ENCODE data around the gene HERPUD1.
"Not testable (repeated sequence)": the region's sequence is repeated elsewhere in the genome, so short reads cannot be mapped to it uniquely, and the experiment has no call there.

Gene HERPUD1

GRCh38 chr16:56987692-56988091 is 55.8 kb downstream of the HERPUD1 start:
- no peak overlapping the region for H3K4me3 ChIP-seq (ENCODE audit: low read depth, low read length)
- no peak for TF ChIP-seq CTCF (IDR thresholded peaks at IDR 0.05; ENCODE audit: borderline replicate concordance, insufficient read depth, low read depth, low read length)

GRCh38 chr16:56988161-56988947 is 56.4 kb downstream of the HERPUD1 start:
- H3K4me3 ChIP-seq (ENCODE audit: low read depth, low read length), result peak overlapping the region; percentile 85
- TF ChIP-seq CTCF (IDR thresholded peaks at IDR 0.05; ENCODE audit: borderline replicate concordance, insufficient read depth, low read depth, low read length), result no peak

- peak within 1 kb of the TSS; percentile 85 for H3K4me3 ChIP-seq (ENCODE audit: low read depth, low read length)
- TF ChIP-seq CTCF (IDR thresholded peaks at IDR 0.05; ENCODE audit: borderline replicate concordance, insufficient read depth, low read depth, low read length), result no peak
Observed at GRCh38 chr16:56988948-56989945, 57.3 kb downstream of the HERPUD1 start, which contains the start of gene NLRC5. TSS of gene NLRC5 (plus strand) at chr16:56989557. CDS start at chr16:57020713, 31,156 bp downstream.

- no peak for TF ChIP-seq CTCF (IDR thresholded peaks at IDR 0.05; ENCODE audit: borderline replicate concordance, insufficient read depth, low read depth, low read length)
- H3K4me3 ChIP-seq (ENCODE audit: low read depth, low read length), result peak overlapping the region; percentile 85
Observed at GRCh38 chr16:56989988-56990387, 58.0 kb downstream of the HERPUD1 start.

- peak overlapping the region; percentile 85 for H3K4me3 ChIP-seq (ENCODE audit: low read depth, low read length)
Observed at GRCh38 chr16:56990407-56991286, 58.7 kb downstream of the HERPUD1 start.

GRCh38 chr16:56992431-56992830 is 60.5 kb downstream of the HERPUD1 start:
- not testable (repeated sequence) for H3K4me3 ChIP-seq (ENCODE audit: low read depth, low read length)

More at GRCh38 chr16:56990407-56991286, 58.7 kb downstream of the HERPUD1 start:
- TF ChIP-seq CTCF (IDR thresholded peaks at IDR 0.05; ENCODE audit: borderline replicate concordance, insufficient read depth, low read depth, low read length), result no peak

Measured in GM12875 (cell line).